ENCODE data around the gene PDGFRA. TPM values are rescaled to one million over a fixed set of nuclear protein-coding genes. Genes with fewer than 3 reads are reported as not detected.

PDGFRA gene
- total RNA-seq, 4 donors from 2014 or later: 27.5 to 283 (median 60.2) TPM

DNA sequence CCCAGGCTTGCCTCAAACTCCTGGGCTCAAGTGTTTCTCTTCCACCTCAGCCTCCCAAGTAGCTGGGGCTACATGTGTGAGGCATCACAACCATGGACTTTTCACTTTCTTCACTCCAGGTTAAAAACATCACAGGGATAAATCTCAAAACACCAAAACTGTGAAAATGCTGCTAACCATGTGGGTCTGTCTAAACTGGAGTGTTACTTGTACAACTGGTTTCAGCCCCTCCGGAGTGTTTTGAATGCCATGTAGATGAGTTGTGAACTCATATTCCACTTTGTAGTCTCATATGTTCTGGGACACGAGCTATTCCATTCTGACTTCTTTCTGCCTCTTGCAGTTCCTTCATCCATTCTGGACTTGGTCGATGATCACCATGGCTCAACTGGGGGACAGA, 43.0 kb downstream of the PDGFRA start:
- H3K9me3 ChIP-seq: no peaks in the 10 kb centered on the region
- TF ChIP-seq, protein P1, sequence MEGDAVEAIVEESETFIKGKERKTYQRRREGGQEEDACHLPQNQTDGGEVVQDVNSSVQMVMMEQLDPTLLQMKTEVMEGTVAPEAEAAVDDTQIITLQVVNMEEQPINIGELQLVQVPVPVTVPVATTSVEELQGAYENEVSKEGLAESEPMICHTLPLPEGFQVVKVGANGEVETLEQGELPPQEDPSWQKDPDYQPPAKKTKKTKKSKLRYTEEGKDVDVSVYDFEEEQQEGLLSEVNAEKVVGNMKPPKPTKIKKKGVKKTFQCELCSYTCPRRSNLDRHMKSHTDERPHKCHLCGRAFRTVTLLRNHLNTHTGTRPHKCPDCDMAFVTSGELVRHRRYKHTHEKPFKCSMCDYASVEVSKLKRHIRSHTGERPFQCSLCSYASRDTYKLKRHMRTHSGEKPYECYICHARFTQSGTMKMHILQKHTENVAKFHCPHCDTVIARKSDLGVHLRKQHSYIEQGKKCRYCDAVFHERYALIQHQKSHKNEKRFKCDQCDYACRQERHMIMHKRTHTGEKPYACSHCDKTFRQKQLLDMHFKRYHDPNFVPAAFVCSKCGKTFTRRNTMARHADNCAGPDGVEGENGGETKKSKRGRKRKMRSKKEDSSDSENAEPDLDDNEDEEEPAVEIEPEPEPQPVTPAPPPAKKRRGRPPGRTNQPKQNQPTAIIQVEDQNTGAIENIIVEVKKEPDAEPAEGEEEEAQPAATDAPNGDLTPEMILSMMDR (IDR thresholded peaks at IDR 0.05): no peak
- no peak for TF ChIP-seq POLR2A (IDR thresholded peaks at IDR 0.05)
- H3K36me3 ChIP-seq: no peaks in the 10 kb centered on the region
- H3K27me3 ChIP-seq: no peaks in the 10 kb centered on the region
- no peak overlapping the region for H3K27ac ChIP-seq
- H3K4me1 ChIP-seq: no peaks in the 10 kb centered on the region
- DNase-seq: no peak
- H3K4me3 ChIP-seq: no peak overlapping the region

DNA sequence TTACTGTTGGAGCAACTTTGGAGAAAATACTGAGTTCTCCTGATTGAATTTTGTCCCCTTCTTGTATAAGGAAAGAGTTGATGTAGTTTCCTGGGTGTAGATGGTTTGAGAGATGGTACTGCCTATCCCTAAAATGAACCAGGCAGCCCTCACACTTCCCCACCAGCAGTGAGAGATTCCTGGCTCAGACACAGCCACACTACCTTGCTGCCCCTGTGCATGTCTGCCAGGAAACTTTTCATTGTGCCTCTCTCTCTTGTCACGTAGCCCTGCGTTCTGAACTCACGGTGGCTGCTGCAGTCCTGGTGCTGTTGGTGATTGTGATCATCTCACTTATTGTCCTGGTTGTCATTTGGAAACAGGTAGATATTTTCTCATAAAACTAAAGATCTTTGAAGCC, 45.2 kb downstream of the PDGFRA start:
- H3K27ac ChIP-seq: no peak overlapping the region
- TF ChIP-seq POLR2A (IDR thresholded peaks at IDR 0.05): no peak
- TF ChIP-seq, protein P1 (IDR thresholded peaks at IDR 0.05): no peak
- no peak overlapping the region for H3K4me3 ChIP-seq
- no peaks in the 10 kb centered on the region for H3K9me3 ChIP-seq
- no peaks in the 10 kb centered on the region for H3K27me3 ChIP-seq
- H3K36me3 ChIP-seq: no peaks in the 10 kb centered on the region
- no peak for DNase-seq
- no peaks in the 10 kb centered on the region for H3K4me1 ChIP-seq

DNA sequence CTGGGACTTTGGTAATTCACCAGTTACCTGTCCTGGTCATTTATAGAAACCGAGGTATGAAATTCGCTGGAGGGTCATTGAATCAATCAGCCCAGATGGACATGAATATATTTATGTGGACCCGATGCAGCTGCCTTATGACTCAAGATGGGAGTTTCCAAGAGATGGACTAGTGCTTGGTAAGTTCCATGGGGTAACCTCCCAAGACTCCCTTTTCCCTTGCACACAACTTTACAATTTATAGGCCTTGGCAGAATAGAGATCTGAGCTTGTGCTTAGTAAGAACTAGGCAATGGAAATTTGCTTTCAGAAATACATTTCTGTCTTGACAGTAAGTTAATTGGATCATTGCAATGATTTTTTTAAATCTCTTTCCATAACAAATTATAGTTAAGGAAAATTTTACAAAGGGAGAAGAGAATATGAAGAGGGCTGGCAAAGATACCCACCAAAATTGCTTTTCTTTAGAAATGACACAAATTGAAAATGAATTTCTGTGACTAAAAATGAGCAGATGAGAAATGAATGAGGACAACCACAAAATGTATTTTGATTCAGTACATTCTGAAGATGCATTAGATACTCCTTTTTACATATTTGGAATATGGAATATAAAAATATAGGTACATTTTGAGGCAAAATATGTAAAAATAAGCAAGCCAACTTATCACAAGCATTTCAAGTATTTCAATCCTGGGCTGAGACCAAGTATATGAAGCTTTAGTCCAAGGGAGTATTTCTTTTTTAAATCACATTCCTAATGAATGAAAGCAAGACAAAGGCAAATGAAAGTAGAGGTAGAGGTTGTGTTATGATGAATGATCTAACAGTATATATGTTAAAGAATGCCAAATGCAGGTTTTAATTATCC, 45.9 kb downstream of the PDGFRA start:
- H3K27ac ChIP-seq: no peak overlapping the region
- no peaks in the 10 kb centered on the region for H3K27me3 ChIP-seq
- no peak overlapping the region for H3K4me3 ChIP-seq
- no peaks in the 10 kb centered on the region for H3K36me3 ChIP-seq
- no peaks in the 10 kb centered on the region for H3K4me1 ChIP-seq
- no peaks in the 10 kb centered on the region for H3K9me3 ChIP-seq
- TF ChIP-seq, protein P1 (IDR thresholded peaks at IDR 0.05): no peak
- TF ChIP-seq POLR2A (IDR thresholded peaks at IDR 0.05): no peak
- DNase-seq: no peak

DNA sequence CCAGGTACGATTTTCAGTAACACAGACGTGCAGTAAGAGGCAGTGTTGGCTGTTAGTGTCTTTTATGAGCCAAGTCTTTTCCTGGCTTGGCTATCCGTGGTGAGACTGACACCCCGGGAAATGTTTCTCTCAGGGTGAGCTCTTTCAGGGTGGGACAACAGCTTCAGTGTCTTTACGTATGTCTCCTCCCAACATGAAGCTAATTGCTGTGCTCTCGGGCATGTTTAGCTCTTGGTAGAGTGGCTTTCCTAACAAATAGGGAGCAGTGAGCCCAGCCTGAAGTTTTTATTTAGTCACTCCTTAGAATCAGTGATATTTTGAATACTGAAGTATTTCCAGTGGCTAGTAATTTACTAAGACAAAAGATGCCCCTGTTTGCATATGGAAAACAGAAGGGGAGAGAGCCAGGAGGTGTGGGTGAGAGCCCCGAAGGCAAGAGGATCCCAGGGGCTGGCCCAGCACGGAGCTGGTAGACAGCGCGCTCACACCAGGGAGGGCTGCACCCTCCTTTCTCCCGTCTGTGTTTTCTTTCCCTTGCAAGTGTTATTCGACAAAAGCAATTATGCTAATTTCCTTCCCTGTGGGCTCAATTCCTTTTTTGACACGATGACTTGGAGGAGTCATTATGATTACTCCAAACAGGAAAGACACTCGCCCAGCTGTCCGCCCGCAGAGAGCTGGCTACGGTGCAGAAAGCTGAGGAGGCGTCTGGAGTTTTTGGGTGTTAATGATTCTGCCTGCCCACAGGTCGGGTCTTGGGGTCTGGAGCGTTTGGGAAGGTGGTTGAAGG, 47.7 kb downstream of the PDGFRA start:
- Histone ChIP-seq H3K4me3 (no peak overlapping the region), H3K27me3 (no peaks in the 10 kb centered on the region), H3K36me3 (no peaks in the 10 kb centered on the region), H3K4me1 (no peaks in the 10 kb centered on the region), H3K9me3 (no peaks in the 10 kb centered on the region), H3K27ac (no peak overlapping the region)
- TF ChIP-seq, protein P1 (IDR thresholded peaks at IDR 0.05): no peak
- no peak for TF ChIP-seq POLR2A (IDR thresholded peaks at IDR 0.05)
- DNase-seq: no peak

GRCh38 chr4:54277691-54278090, 48.6 kb downstream of the PDGFRA start:
- H3K36me3 ChIP-seq: no peaks in the 10 kb centered on the region
- no peak overlapping the region for H3K27ac ChIP-seq
- H3K4me1 ChIP-seq: no peaks in the 10 kb centered on the region
- H3K4me3 ChIP-seq: no peak overlapping the region
- H3K27me3 ChIP-seq: no peaks in the 10 kb centered on the region
- no peak for TF ChIP-seq POLR2A (IDR thresholded peaks at IDR 0.05)
- no peak for DNase-seq
- H3K9me3 ChIP-seq: no peaks in the 10 kb centered on the region

GRCh38 chr4:54278216-54278615, 49.1 kb downstream of the PDGFRA start:
- TF ChIP-seq POLR2A (IDR thresholded peaks at IDR 0.05): no peak
- Histone ChIP-seq H3K4me1 (no peaks in the 10 kb centered on the region), H3K4me3 (no peak overlapping the region), H3K27me3 (no peaks in the 10 kb centered on the region), H3K9me3 (peaks cover 0 to 3% (median 0%) of the 10 kb centered on the region in 4 donors), H3K27ac (no peak overlapping the region), H3K36me3 (no peaks in the 10 kb centered on the region)
- no peak for DNase-seq

Measured in Peyer's patch (tissue), 4 donors.